Measurements from ENCODE around the gene TMEFF2.

TMEFF2 gene

DNA sequence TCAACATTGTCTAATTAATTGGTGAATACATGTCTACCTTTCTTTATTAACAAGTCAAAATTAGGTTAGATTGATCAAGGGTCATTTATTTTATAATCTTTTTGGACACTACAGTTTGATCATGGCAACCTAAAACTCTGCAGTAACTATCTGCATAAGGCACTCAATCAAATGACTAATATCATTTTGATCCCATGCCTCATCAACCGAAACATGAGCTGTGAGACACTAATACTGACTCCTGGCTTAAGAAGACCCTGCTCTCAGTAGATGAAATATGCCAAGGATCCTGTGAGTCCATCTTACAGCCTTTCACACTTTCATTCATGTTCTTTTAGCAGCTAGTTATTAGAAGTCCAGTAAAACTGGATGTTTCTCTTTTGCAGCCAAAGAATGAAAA lies 178.5 kb downstream of the TMEFF2 start:
- TF ChIP-seq, protein P1, sequence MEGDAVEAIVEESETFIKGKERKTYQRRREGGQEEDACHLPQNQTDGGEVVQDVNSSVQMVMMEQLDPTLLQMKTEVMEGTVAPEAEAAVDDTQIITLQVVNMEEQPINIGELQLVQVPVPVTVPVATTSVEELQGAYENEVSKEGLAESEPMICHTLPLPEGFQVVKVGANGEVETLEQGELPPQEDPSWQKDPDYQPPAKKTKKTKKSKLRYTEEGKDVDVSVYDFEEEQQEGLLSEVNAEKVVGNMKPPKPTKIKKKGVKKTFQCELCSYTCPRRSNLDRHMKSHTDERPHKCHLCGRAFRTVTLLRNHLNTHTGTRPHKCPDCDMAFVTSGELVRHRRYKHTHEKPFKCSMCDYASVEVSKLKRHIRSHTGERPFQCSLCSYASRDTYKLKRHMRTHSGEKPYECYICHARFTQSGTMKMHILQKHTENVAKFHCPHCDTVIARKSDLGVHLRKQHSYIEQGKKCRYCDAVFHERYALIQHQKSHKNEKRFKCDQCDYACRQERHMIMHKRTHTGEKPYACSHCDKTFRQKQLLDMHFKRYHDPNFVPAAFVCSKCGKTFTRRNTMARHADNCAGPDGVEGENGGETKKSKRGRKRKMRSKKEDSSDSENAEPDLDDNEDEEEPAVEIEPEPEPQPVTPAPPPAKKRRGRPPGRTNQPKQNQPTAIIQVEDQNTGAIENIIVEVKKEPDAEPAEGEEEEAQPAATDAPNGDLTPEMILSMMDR (IDR thresholded peaks at IDR 0.05) = no peak

GRCh38 chr2:192013211-192013610 lies 181.5 kb downstream of the TMEFF2 start:
- TF ChIP-seq, protein P1 (IDR thresholded peaks at IDR 0.05) = no peak

- TF ChIP-seq, protein P1 (IDR thresholded peaks at IDR 0.05) = no peak
Measured at GRCh38 chr2:192011196-192011595, 183.5 kb downstream of the TMEFF2 start.

DNA sequence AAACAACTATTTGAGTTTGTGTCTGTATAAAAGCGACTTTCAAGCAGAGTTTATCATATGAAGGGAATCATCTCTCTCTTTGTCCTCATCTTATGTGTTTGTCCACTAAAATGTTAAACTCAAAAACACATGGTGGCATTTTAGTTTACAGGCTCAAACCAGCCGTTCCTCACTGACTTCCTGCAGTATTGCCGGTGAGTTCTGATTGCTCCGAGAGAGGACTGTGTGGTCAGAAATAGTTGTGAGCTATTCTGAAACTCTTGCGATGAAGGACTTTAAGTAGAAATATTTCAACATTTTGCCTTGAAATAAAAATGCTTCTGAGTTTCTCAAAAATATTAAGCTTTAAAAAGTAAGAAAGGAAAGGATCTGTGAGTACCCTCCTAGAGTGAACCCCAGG lies 184.7 kb downstream of the TMEFF2 start:
- TF ChIP-seq, protein P1 (IDR thresholded peaks at IDR 0.05) = no peak

- TF ChIP-seq, protein P1 (IDR thresholded peaks at IDR 0.05) = no peak
Measured at GRCh38 chr2:192007581-192008228, 187.0 kb downstream of the TMEFF2 start.

DNA sequence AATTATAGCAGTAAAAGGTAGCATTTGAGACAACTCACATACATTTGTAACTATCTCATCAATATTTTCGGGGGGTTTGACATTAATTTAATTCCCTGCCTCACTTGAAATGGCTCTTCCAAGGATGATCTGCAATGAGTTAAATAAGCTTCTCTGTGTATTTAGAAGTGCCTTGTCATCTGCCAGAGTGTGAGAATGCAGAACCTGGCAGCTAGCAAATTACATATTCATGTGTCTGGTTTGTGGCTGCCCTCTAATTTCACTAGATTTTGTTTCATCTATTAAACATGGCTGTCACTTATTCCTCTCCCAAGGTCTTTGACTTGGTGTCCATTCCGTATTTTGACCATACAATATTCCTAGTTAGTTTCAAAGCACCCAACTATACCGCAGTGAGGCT lies 189.5 kb downstream of the TMEFF2 start:
- TF ChIP-seq, protein P1 (IDR thresholded peaks at IDR 0.05) = no peak

- TF ChIP-seq, protein P1 (IDR thresholded peaks at IDR 0.05) = no peak
Measured at GRCh38 chr2:192004188-192004963, 190.4 kb downstream of the TMEFF2 start.

Data from LNCAP (cell line).